G401 (cell line): Measurements from ENCODE around the gene FOXO6. TPM values are rescaled to one million over a fixed set of nuclear protein-coding genes. Genes with fewer than 3 reads are reported as not detected.

Experiments used
- DNase-seq: peaks from one replicate; pipeline ENCODE4 v3.0.0-alpha.2; 2015; ENCODE audit warnings: low spot score
- in situ Hi-C: cut with HindIII; loops from 2 replicates; pipeline ENCODE4 v1.10.0; 2016; ENCODE audit warnings: low sequenced_read_pairs, mixed read lengths
- total RNA-seq: library from RNA; depleted of rRNA; stranded (reverse); fragments of >200 nt; shearing (Covaris generic); gene quantifications from 2 replicates; pipeline ENCODE4 v1.2.3, GENCODE V29; 2014; rRNA removed

The FOXO6 gene
- total RNA-seq, 1 experiment from 2014 or later, result 0.51 TPM

GRCh38 chr1:41428738-41429640 lies 67.8 kb downstream of the FOXO6 start:
- in situ Hi-C loops, result no loop called here
- no peak for DNase-seq

DNA sequence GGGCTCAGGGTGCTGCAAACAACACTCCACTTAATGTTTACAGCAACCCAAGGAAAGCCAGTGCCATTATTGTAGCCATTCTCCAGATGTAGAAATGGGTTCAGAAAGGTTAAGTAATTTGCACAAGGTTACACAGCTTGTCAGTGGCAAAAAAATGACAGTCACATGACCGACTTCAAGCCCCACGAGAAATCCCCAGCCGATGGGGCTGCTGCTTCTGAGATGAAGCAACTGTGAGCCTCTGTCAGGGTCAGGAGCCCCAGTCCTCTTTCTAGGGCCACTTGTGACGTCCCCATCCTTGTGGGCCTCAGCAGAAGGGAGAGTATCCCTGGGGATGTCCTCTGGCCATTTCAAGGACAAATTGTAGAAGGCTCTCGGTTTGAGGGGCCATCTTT lies 68.4 kb downstream of the FOXO6 start:
- DNase-seq, result no peak
- in situ Hi-C loops, result no loop called here

DNA sequence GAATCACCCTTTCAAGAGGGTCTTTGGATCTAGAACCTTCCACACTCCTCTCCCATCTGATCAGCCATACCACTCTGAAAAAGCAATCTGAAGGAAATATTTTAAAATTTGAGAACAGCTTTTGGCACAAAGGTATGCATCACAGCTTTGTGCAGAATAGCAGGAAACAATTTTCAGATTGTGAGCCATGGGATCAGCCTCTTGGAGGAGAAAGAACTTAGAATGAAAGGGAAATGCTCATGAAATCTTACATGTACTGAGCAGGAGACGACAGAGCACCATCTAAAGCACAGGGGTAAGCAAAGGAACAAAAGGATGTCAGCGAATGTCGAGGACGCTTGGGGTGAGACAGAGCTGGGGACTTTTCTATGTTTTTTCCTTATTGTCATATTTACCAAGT lies 68.8 kb downstream of the FOXO6 start:
- in situ Hi-C loops, result no loop called here
- no peak for DNase-seq

DNA sequence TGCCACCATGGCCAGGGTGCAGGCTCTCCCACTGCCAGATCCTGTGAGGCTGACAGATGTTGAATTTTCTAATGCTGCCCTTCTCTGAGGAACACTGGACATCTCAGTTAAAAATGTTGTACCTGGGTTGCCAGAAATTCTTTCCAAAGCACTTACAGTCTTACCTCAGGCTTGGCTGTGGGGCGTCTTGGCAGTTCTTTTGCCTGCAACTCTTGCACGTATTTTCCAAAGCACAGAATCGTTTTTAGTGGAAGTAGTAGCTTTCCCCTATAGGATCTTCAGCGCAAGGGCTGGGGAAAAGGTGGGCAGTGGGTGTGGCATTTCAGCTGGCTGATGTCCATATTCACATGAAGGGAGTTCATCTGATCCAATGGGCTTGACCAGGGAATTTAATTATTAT lies 69.3 kb downstream of the FOXO6 start:
- in situ Hi-C loops, result no loop called here

GRCh38 chr1:41431490-41432350 lies 70.5 kb downstream of the FOXO6 start:
- no peak for DNase-seq
- in situ Hi-C loops, result no loop called here

More for the DNA sequence above, 69.3 kb downstream of the FOXO6 start:
- DNase-seq, result no peak

Other genes starting within 250 kb of the FOXO6 start
- gene SCMH1, start 119.1 kb upstream of the FOXO6 start, total RNA-seq, result 32.1 and 39.7 TPM in 2 replicates
- 1.8 and 2.2 TPM in 2 replicates for gene EDN2, start 123.2 kb downstream of the FOXO6 start, total RNA-seq